Activated gamma-delta T cell (primary cell): ENCODE data around the gene DOK5.

Experiments
- DNase-seq: peaks from one replicate; lab custom pipeline; 2025; lab: John Stamatoyannopoulos, UW

DOK5 gene

DNA sequence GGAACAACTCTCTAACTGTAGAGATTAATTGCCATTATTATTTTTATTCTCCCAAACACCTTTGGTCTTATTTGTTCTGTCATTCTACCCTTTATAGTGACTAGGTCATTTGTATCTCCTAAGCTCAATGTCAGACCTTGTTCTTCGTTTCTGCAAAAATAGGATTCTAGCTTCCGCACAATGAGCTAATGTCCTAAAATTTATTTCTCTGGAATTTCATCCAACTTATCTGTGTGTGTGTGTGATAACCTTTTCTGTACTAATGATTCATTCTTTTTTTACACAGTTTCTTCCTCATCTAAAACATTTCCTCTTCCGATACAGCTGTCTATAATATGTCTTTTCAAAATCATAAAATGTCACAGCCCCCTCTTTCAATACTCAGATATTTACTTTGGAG, 84.5 kb downstream of the DOK5 start:
- no peak for DNase-seq

DNA sequence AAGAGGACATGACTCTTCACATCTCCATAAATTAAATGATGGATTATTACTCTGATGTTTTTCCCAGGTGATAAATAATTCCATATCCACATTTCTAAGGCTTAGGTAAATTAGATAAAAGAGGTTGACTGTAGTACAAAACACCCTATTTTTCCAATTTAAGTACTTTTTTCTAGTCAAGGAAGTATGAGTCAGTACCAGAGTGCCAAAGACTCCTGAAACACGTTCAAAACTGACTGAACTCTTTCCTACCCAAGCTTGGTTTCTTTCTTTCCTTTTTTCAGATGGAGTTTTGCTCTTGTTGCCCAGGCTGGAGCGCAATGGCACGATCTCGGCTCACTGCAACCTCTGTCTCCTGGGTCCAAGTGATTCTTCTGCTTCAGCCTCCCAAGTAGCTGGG, 85.0 kb downstream of the DOK5 start:
- no peak for DNase-seq

DNA sequence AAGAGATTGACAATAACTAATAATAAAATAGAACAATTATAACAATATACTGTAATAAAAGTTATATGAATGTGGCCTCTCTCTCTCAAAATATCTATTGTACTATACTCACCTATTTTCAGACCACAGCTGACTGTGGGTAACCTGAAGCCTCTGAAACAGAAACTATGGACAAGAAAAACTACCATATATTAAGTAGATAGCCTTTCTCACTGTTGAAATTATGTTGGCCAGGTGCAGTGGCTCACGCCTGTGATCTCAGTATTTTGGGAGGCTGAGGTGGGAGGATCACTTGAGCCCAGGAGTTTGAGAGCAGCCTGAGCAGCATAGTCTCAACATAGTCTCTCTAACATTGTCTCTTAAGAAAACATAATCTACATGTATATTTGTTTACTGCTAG, 89.9 kb downstream of the DOK5 start:
- DNase-seq, result no peak

DNA sequence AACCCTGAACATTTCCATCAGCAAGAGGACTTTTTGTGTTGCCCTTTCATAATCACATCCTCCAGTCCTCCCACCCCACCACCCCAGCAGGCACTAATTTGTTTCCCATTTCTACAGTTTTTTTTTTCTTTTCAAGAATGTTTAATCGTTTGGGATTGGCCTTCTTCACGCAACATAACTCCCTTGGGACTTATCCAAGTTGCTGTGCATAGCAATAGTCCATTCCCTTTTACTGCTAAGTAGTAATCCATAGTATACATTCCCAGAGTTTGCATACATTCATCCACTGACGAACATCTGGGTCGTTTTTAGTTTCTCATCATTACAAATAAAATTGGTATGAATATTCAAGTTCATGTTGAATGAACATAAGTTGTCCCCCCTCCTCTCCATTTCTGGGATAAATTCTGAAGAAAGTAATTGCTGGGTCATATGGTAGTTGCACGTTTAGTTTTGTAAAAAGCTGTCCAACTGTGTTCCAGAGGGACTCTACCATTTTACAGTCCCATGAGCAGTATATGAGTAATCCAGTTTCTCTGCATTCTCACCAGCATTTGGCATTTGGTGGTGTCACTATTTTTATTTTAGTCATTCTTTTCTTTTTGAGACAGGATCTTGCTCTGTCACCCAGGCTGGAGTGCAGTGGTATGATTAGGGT, 90.8 kb downstream of the DOK5 start:
- no peak for DNase-seq

DNA sequence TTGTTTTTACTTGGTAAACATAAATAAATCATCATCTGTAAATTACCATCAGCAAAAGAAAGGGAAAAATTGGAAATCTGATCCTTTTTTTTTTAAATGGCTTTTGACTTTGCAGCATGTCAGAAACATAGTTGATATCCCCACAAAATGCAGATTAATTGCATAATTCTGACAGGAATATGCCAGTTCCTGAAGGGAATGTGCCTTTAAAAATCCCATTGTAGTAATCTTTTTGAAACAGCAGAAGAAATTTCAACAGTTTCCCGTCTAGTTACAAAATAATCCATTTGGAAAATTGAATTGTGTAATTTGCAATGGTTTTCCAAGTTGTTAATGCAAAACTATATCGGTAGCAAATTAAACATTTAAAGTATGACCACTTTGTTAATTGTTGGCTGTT, 95.2 kb downstream of the DOK5 start:
- no peak for DNase-seq

DNA sequence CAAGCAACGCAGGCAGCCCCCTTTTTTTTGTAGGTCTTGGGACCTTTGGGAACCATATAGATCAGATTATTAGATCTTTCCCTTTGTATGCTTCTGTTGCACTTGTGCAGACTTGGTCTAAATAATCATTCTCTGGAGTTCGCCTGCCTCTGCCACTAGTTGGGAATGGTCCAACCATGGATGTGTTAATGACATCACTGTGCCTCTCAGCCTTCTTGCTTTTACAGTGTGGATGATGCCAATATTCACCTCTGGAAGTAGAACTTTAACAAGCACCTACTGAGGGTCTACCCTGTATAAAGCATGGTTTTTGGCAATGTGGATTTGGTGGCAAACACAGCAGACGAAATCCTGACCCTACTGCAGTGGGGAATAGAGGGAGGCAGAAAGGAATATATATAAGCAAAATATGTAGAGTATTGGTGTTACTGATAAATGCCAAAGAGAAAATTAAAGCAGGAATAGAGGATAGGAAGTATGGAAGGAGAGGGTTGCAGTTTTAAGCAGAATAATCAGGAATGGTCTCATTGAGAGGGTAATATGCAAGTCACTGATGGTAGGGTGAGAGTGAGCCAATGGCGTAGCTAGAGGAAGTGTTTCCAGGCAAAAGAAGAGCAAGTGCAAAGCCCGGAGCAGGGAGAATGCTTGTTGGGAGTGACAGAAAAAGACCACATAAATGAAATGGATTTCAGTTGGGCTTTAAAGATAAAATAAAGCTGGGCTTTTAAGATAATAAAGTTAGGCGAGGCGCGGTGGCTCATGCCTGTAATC, 97.5 kb downstream of the DOK5 start:
- no peak for DNase-seq

DNA sequence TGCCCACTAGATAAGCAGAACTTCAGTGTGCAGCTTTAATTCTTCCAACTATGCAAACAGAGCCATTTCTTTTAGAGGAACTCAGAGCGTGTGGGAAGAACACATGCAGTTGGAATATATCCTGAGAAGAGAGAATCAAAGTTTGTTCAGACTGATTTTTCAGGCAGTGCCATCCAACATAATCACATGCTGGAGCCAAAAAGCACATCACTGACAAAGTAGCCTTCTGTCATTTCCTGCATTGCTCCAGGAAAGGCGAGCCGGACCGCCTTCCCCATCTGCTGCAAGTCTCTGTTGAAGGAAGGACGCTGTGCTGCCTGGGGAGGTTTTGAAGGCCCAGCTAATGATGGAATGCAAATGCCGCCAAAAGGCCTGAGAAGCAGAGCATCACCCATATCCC, 98.4 kb downstream of the DOK5 start:
- no peak for DNase-seq

DNA sequence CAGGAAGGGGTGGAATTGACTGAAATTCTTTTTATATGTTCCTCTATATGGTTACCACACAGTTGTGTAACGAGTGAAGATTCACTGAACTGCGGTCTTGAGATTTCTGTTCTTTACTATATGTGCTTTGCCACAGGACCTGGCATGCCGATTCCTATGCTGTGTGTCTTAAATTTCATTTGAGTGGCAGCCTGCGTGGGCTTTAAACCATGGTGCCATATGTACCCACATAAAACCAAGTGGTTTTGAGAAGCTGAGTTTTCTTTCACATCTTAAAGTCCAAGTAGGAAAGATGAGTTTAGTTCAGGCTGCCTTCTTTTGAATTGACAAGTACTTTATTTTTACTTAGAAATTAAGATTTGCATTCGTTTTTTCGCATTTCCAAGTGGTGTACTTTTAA, 101.1 kb downstream of the DOK5 start:
- DNase-seq, result no peak

DNA sequence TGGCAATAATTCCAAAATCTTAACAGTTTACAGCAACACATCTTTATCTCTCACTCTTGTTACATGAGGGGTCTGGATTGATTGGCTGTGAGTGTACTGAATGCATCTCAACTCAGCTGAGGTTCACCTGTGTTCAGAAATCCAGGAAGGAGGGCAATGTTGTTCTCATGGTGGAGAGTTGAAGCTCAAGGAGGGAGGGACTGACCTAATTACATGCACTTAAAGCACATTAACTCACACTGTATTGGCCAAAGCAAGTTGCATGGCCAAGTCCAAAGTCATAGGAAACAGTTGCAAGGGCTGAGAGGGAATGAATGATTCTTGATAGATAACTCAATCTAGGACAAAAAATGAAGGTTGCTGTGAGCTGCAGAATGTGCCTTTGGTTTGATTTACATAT, 102.2 kb downstream of the DOK5 start:
- DNase-seq, result no peak

DNA sequence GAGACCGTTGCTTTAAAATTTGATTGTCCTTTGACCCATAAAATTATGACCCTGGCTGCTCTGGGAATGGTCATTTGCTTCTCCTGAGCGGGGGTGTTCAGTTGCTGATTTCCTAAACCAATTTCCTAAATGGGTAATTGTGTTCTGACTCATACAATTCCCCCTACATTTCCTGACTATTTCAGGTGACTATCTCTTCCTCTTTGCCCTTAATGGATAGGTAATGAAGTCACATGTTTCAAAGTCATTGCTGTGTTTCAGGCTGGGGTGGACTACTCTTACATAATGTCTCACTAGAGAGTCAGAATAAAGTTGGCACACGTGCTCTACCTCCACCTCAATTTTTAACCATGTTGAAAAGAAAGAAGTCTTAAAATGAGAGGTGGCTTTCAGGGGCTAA, 109.8 kb downstream of the DOK5 start:
- no peak for DNase-seq

DNA sequence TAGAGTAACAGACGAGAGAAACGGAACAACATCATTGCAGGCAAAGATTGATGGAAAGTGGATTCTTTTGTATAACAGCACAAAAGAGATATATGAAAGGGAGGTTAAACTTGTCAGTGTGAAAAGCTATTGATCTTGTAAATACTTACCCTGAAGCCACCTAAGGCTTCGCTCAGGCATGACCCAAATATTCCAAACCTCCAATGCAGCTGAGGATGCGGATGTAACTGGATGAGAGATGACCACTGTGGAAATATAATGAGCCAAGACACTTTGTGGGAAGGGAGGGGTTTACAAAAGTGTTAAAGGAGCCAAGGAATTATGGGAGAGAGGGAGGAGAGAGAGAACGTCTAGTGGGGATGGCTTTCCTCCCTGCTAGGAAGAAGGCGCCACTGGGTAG, 112.0 kb downstream of the DOK5 start:
- no peak for DNase-seq

DNA sequence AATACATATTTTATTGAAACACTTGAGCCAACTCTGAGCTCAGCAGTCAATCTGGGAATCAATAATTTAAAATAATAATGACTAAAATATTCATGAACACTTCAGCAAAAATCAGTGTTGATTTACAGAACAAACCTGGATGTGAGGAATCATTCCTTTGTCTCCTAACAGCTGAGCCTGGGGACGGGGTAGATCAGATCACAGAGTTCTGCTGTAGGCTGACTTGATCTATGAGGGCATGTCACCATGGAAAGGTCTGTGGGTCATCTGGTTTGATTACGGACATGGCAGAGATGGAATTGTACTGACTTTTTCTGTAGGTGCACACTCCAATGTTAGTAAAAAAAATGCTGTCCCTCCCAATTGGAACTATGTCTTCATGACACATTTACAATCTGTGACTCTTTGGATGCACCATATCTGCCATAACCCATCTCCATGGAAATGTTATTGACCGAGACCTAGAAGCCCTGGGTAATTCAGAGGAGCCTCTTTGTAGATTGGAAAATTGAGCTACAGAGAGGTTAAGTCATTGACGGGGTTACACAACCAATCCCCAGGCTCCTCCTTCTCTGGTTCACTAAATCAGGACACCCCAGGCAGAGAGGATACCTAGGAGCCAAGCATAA, 114.1 kb downstream of the DOK5 start:
- no peak for DNase-seq

DNA sequence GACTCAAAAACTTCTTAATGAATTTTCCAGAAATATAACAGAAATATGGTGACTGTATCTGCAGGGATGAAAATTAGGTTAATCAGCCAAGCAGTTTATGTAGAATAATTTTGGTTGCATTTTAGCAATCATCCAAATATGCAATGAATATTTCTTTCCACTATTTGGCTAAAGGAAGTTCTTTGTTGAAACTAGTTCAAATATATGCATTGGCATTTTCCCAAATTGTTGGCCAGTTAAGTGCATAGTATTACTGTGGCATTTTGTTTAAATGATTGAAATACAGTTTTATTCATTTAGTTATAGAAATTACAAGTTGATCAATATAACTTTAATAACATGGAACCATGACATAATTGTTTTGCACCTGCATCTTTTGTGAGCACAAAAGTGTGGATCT, 115.5 kb downstream of the DOK5 start:
- no peak for DNase-seq

DNA sequence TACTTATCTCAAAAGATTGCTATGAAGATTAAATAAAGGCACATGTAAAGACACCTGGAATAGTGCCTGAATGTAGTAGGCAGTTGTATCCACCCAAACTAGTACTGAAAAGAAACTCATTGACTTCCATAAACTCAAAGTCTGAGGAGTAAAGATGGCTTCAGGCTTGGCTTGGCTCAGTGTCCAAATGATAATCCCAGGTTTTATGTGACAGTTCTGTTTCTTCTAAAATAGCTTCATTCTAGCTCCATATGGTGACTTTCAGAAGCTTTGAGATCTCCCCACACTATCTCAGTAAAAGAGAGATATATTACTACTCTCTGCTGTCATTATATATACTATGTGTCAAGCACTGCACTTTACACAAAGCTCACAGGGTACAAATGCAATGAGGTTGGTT, 121.3 kb downstream of the DOK5 start:
- DNase-seq, result no peak

DNA sequence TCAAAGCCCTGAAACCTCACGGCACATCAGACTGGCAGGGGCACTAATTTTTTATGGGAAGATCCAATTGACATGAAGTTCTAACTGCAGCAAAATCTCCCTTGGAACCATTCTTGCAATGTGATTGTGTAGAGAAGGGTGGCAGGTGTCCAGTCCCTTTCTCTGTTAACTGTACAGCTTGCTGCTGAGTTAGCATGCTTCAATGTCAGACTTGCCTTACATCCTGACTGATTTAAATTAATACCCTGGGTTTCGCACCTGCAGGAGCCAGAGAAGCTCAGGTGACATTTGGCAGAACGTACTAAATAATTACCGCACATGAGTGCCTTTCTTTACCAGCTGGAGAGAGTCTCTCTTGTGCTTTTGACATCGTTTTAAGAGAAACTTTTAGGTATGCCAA, 123.0 kb downstream of the DOK5 start:
- no peak for DNase-seq

DNA sequence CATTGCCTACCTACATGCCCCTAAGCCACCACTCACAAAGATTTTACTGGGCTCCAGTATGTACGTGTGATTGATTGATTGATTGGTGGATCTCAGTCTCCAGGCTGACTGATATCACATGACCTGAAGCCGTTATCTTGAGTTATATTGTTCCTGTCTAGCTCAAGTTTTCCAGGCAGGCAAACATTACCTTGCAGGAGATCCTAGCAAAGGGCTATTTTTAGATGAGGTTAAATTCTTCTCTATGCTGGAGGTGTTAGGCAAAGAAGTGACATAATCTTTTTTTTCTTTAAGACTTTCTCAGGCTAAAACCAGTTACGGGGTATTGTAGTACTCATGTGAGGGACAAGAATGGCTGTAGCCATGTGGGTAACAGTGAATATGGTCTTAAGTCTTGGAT, 125.2 kb downstream of the DOK5 start:
- no peak for DNase-seq

DNA sequence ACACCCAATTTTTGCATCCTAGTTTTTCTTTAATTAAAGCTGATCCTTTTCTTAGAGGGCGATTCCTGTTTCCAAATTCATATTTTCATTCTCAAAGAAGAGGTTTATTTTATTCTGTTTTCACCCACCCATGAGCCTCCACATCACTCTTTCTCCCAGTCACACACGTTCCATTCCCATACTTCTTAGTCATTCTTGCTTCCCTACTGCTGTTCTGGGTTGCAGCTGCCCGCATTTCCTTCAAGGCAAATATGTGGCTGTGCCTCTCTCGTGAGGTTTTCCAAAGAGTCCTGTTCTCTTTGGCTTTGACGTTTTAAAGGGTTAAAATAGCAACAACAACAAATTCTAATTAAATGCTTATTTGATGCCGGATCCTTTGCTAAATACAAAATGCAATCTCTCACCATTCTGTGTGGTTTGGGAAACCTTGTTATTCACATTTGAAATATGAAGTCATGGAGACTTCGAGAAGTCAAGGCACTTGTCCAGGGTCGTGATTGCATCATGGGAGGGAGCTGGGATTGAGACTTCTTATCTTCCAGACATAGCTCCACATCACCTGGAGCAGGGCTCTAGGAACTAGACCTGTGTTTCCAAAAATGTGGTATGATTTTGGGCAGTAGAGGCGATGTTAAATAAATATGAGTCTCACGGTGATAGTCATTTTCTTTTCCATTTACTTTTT, 126.6 kb downstream of the DOK5 start:
- no peak for DNase-seq

DNA sequence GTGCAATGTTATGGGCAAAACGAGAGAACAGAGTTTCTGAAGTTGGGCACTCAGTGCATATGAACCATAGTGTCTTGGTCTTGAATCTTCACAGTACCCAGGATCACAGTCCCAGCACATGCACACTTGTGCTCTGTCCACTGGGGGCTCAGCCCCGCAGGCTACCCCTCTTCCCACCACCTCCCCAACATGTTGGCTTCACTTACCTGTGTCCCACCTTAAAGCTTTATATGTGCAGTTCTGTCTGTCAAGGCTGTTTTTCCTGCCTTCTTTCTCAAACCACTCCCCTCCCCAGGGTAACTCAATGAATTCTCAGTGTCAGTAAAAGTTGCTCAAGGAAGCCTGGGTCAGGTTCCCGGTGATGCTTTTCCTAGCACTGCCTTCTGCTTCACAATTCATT, 129.9 kb downstream of the DOK5 start:
- DNase-seq, result no peak

DNA sequence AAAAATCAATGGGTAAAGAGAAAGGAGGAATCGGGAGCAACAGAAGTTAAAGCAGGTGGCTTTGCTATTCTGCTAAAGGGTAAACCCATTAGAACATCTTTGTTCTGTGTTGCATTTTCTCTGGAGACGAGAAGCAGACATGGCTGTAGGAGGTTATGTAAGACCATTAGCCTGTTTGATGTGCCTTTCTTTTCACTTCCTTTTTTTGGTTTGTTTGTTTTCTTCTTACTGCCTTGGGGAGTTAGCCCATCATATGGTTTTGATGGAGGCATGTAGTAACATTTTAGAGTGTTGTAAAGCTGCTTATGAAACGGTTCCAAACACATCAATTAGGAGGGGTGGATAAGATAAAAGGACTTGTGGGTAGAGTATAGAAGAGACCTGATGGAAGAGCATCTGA, 131.0 kb downstream of the DOK5 start:
- DNase-seq, result no peak

DNA sequence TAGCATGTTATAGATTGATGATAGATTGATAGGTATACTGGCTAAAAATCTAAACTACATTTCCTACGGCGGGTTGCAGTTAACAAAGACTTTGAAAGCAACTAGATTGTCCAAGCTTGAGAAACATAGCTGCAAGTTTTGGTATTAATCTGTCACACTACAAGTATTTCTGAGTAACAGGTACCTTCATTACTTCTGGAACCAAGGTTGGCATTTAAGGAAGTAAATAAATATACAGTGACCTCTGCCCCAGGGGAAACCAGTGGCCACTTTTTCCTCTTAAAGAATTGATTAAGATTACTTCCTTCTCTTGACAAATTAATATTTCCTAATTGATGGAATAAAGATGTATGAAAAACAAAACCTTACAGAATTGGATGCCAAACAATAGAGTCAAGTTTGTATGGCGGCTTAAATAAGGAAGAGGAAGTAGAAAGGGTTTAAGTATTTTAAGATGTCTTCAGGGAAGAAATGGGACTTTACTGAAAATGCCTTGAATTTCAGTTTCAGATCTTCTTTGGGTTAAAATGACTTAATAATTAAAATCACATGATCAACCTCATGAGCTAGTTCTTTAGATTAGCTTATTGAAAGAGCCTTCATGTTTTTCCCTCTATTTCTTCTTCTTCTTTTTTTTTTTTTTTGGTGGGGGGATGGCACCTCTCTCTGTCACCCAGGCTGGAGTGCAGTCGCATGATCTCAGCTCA, 132.8 kb downstream of the DOK5 start:
- no peak for DNase-seq

DNA sequence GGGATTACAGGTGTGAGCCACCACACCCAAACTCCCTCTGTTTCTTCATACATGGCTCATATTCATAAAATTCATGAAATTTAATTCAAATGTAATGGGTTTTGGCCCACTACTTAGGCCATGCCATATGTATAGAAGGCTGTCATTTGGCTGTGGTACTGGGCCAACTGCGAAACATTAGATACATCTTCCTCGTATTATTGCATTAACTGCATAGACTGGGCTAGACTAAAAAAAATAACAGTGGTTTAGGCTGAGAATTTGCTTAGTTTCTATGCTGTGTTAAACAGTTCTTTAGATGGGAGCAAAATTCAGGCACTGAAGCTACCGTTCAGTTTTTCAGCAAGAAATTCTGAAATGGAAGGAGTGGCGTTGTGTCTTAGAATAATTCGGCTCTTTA, 133.6 kb downstream of the DOK5 start:
- no peak for DNase-seq

DNA sequence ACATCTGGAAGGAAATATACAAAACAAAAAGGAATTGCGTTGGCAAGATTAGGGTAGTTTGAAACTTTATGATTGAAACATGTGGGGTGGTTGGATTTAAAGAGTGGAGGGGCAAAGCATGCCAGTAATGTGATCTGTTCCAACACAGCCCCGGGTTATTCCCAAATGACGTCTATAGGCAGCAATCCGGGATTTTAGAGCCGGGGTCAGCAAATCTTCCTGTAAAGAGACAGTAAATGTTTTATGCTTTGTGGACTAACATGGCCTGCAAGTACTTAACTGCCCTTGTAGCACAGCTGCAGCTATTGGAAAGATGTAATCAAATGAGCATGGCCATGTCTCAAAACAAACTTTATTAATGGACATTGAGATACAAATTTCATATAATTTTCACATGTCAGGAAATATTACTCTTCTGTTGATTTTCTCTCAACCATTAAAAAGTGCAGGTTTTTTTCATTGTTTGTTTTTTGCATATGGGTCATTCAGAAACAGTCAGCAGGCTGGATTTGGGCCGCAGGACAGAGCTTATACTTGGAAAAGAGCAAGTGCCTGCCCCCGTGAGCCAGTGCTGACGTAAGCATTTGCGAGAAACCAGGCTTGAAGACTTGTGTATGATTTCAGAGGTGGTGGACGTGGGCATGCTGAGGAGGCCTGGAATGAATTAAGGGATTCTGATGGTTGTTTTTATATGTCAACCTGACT, 136.5 kb downstream of the DOK5 start:
- no peak for DNase-seq
